Left lung (tissue), 10 donors: ENCODE measurements around the gene NBDY. TPM values are rescaled to one million over a fixed set of nuclear protein-coding genes. Genes with fewer than 3 reads are reported as not detected.

ENCODE experiments used
- ATAC-seq: fragments of 200-7000 bp; cut with Tn5 transposase; one replicate; pipeline ENCODE4 v1.9.1; 2020; ENCODE audit warnings: moderate library complexity
- DNase-seq, 4 donors: peaks; one replicate each; pipeline ENCODE4 v3.0.0-alpha.2; 2013 to 2020
- H3K27ac ChIP-seq, 2 donors: fragments of 200-600 bp; sonication (generic) in 1 of 2; one replicate each; pipeline versions ENCODE4 v1.5.0 to v1.8.0; 2020 to 2021
- H3K27me3 ChIP-seq, 2 donors: fragments of 200-600 bp; sonication (generic) in 1 of 2; one replicate each; pipeline versions ENCODE4 v1.5.0 to v1.8.0; 2020 to 2021
- H3K36me3 ChIP-seq, 2 donors: fragments of 200-600 bp; sonication (generic) in 1 of 2; one replicate each; pipeline versions ENCODE4 v1.5.0 to v1.8.0; 2020 to 2021
- H3K4me1 ChIP-seq, 2 donors: fragments of 200-600 bp; one replicate each; pipeline ENCODE4 v1.8.0; 2021
- H3K4me3 ChIP-seq, 2 donors: fragments of 200-600 bp; sonication (generic) in 1 of 2; one replicate each; pipeline versions ENCODE4 v1.5.0 to v1.8.0; 2020 to 2021; ENCODE audit warnings: mild to moderate bottlenecking in 1 of 2
- H3K9me3 ChIP-seq, 2 donors: fragments of 200-600 bp; sonication (generic) in 1 of 2; one replicate each; pipeline versions ENCODE4 v1.5.0 to v1.8.0; 2020 to 2021
- intact Hi-C, 2 donors: fragments of 100-400 bp; cut with DNase I; formaldehyde crosslinking; loops; one replicate each; pipeline versions ENCODE4 v1.11.2 to v1.14.2; 2022
- polyA plus RNA-seq, 6 donors: library from polyadenylated mRNA; unstranded; fragments of 120-200 nt; gene quantifications; one replicate each; pipeline ENCODE4 v1.2.1, GENCODE V29; 2013; ENCODE audit not compliant: insufficient read length in 6 of 6
- total RNA-seq, 2 donors: library from RNA; stranded (reverse); fragmentation: NEBNext Ultra II Directional; extraction: Animal tissue kit (Norgen Biotek cat#: 25700); gene quantifications; one replicate each; pipeline ENCODE4 v1.2.1, GENCODE V29; 2021
- TF ChIP-seq, protein P1 (sequence below), 2 donors: fragments of 200-600 bp; sonication (generic) in 1 of 2; IDR thresholded peaks; one replicate each; pipeline versions ENCODE4 v1.5.0 to v1.8.0; 2021; ENCODE audit warnings: antibody characterized with exemption in 2 of 2
- donor health status: DM: no; HTN: yes; CAD: no.
- donor health status: DM: no; HTN: no; CAD: no.

Gene NBDY
- total and polyA plus RNA-seq, 8 donors, result 39.5 to 86.4 (median 70.6) TPM

DNA sequence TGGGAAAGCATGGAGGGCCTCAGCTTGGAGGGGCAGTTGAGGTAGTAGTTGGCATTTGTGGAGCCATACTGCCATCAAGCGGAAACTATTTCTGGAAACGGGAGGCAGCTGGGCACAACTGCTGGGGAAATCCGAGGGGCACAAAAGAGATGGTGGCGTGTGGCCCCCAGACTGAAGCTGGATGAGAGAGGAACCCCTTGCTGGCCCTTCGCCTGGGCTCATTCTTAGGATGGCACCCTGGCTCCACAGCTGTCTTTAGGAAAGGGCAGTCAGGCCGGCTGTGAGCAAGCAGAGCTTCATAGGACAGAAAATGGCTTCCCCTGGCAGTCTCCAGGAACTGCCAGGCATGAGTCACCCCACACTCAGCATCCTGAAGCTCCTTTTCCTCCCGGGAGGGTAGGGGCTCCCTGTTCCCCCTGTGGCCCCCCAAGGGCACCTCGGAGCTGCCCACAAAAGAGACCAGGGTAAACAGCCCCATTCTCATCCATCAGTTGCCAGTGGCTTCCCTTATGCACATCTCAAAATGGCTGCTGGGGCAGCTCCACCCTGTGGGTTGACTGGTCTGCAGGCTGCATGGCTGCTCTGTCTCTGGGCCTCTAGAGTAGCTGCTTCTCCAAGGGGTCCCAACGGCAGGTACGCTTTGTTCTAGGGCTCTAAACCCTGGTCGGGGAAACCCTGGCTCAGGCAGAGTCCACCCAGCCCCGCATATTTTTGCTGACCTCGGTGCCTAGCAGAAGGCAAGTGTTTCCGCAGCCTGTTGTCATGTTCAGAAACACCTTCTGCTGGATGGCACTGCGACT, 64.7 kb downstream of the NBDY start:
- DNase-seq, result peak in 1 of 4 donors; percentile 20
- Histone ChIP-seq H3K9me3 (no peaks in the 10 kb centered on the region), H3K4me1 (no peaks in the 10 kb centered on the region), H3K4me3 (no peak overlapping the region), H3K27me3 (no peaks in the 10 kb centered on the region), H3K36me3 (no peaks in the 10 kb centered on the region), H3K27ac (no peak overlapping the region)
- intact Hi-C loops, result no loop called here
- TF ChIP-seq, protein P1, sequence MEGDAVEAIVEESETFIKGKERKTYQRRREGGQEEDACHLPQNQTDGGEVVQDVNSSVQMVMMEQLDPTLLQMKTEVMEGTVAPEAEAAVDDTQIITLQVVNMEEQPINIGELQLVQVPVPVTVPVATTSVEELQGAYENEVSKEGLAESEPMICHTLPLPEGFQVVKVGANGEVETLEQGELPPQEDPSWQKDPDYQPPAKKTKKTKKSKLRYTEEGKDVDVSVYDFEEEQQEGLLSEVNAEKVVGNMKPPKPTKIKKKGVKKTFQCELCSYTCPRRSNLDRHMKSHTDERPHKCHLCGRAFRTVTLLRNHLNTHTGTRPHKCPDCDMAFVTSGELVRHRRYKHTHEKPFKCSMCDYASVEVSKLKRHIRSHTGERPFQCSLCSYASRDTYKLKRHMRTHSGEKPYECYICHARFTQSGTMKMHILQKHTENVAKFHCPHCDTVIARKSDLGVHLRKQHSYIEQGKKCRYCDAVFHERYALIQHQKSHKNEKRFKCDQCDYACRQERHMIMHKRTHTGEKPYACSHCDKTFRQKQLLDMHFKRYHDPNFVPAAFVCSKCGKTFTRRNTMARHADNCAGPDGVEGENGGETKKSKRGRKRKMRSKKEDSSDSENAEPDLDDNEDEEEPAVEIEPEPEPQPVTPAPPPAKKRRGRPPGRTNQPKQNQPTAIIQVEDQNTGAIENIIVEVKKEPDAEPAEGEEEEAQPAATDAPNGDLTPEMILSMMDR (IDR thresholded peaks at IDR 0.05), result no peak
- ATAC-seq, result peak; percentile 53

DNA sequence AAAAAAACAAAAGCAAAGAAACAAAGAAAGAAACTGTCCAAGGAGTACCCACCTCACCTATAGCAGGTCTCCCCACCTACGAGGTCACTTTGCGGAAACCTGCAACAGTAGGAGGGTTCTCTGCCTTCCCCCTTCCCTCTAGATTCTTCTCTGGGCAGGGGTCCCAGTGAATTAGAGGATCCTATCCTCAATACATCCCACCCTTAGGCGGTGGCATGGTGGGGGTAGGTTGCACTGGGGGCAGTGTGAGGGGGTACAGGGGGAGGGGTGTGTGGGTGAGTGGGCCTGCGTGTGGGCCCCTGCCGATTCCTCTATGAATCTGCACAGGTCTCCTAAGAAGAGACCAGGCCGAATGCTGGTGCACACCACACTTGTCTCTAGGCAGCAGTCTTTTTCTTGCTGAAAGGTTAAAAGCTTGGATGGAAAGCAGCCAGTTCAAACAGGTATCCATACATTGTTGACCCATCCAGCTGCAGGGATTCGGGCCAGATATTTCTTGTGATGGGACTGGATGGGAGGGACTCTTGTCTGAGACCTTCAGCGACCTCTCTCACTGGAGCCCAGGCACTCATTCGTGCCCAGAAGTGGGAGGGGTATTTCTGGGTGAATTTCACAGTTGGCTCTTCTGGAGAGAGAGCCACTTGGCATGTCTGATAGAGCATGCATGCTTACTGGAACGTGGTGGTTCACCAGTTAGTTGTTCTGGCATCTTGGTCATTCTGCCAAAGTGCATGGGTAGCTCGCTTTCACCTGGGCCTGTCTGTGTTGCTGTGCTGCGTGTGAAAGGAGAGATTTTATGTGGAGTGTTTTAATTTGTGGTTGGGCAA, 65.6 kb downstream of the NBDY start:
- H3K4me3 ChIP-seq, result no peak overlapping the region
- ATAC-seq (no peak), DNase-seq (peak in 1 of 4 donors; percentile 11)
- intact Hi-C loops, result no loop called here
- no peaks in the 10 kb centered on the region for H3K4me1 ChIP-seq
- no peak overlapping the region for H3K27ac ChIP-seq
- no peaks in the 10 kb centered on the region for H3K27me3 ChIP-seq
- TF ChIP-seq, protein P1 (IDR thresholded peaks at IDR 0.05), result no peak
- no peaks in the 10 kb centered on the region for H3K36me3 ChIP-seq
- no peaks in the 10 kb centered on the region for H3K9me3 ChIP-seq

DNA sequence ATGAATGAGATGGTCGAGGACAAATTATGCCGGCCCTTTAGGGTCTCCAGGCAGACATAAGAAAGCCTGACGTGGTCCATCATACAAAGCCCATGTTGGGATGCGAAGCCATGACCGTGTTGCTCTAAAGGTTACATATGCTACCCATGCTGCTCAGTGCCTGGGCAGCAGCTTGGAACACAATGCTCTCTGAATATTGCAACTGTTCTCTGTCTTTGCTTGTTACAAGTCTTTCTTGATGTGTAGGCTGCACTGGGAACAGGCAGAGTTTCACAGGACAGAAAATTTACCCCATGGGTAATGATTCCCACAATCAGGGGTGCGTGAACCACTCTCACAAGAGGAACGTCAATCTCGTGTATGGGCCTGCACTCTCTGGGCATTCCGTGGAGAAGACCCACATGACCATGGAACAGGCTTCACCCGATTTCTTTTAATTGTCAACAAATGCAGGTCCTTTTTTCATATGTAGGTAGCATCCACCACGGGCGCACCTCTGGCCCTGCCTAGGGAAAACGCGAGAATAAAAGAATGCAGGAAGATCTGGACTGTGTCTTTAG, 66.3 kb downstream of the NBDY start:
- ATAC-seq (no peak), DNase-seq (peak in 1 of 4 donors; percentile 4)
- TF ChIP-seq, protein P1 (IDR thresholded peaks at IDR 0.05), result no peak
- H3K4me3 ChIP-seq, result no peak overlapping the region
- H3K27me3 ChIP-seq, result no peaks in the 10 kb centered on the region
- H3K9me3 ChIP-seq, result no peaks in the 10 kb centered on the region
- intact Hi-C loops, result no loop called here
- no peaks in the 10 kb centered on the region for H3K4me1 ChIP-seq
- no peaks in the 10 kb centered on the region for H3K36me3 ChIP-seq
- no peak overlapping the region for H3K27ac ChIP-seq

DNA sequence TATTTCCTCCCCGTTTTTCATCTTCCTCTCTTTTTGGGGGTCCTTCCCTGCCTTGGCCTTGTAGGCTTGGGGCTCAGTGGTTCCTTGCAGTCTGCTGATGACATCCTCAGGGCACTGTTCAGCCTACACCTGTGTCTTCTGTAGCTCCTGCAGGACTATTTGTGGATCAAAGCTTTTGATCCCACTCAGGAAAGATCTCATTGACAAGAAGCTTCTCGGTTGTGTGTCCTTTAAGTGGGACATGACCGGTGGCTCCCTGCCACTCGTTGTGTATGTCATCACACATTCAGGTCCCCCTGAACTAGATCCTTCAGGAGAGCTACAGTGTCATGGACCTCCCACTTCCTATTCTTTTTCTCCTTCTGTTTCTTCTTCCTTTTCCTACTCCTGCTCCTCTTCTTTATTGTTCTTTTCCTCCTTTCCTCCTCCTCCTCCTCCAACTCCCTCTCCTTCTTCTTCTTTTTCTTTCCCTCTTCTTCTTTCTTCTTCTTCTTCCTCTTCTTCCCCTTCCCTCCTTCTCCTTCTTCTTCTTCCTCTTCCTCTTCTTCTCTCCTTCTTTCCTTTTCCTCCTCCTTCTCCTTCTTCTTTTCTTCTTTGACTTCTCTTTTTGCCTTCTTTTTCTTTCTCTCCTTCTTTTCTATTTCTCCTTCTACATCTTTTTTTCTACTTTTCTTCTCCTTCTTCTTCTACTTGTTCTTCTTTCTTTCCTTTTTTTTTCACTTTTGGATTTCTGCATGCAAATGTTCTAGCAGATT, 67.8 kb downstream of the NBDY start:
- intact Hi-C loops, result no loop called here
- TF ChIP-seq, protein P1 (IDR thresholded peaks at IDR 0.05), result no peak

More for the DNA sequence above, 67.8 kb downstream of the NBDY start:
- Histone ChIP-seq H3K4me1 (no peaks in the 10 kb centered on the region), H3K27ac (no peak overlapping the region), H3K4me3 (no peak overlapping the region), H3K27me3 (no peaks in the 10 kb centered on the region), H3K36me3 (no peaks in the 10 kb centered on the region), H3K9me3 (no peaks in the 10 kb centered on the region)
- DNase-seq, result peak in 1 of 4 donors; percentile 19
- ATAC-seq, result no peak
